Right lobe of liver (tissue), 6 donors: ENCODE measurements around the gene SPTBN2. TPM values are rescaled to one million over a fixed set of nuclear protein-coding genes. Genes with fewer than 3 reads are reported as not detected.

Experiments used
- ATAC-seq, 4 donors: fragments of 200-7000 bp; cut with Tn5 transposase; one replicate each; pipeline ENCODE4 v1.9.1; 2020; ENCODE audit warnings: mild to moderate bottlenecking in 4 of 4, moderate library complexity in 4 of 4
- DNase-seq, 3 donors: peaks; one replicate each; pipeline ENCODE4 v3.0.0-alpha.2; 2020
- H3K27ac ChIP-seq, 3 donors: fragments of 200-600 bp; one replicate each; pipeline ENCODE4 v1.8.0; 2022
- H3K27me3 ChIP-seq, 2 donors: fragments of 200-600 bp; one replicate each; pipeline ENCODE4 v1.8.0; 2022
- H3K36me3 ChIP-seq, 4 donors: fragments of 200-600 bp; sonication (generic) in 1 of 4; one replicate each; pipeline versions ENCODE4 v1.5.1 to v1.8.0; 2017 to 2022; ENCODE audit warnings: control low read depth in 1 of 4
- H3K4me1 ChIP-seq, 4 donors: fragments of 200-600 bp; sonication (generic) in 1 of 4; one replicate each; pipeline versions ENCODE4 v1.5.1 to v1.8.0; 2017 to 2022; ENCODE audit warnings: control low read depth in 1 of 4
- H3K4me3 ChIP-seq, 3 donors: fragments of 200-600 bp; one replicate each; pipeline ENCODE4 v1.8.0; 2022
- H3K9me3 ChIP-seq, 4 donors: fragments of 200-600 bp; sonication (generic) in 1 of 4; one replicate each; pipeline versions ENCODE4 v1.5.1 to v1.8.0; 2017 to 2022; ENCODE audit warnings: control low read depth in 1 of 4
- POLR2A ChIP-seq: fragments of 450-650 bp; IDR thresholded peaks from one replicate; pipeline ENCODE4 v1.6.1; 2017; ENCODE audit warnings: antibody characterized with exemption, mild to moderate bottlenecking
- WGBS: methylation state at CpG from one replicate; pipeline ENCODE4 v1.1.6; 2018; ENCODE audit warnings: low coverage, low lambda C conversion rate; ENCODE audit not compliant: insufficient coverage; ENCODE audit errors: missing lambda C conversion rate; 5-methylcytosine and 5-hydroxymethylcytosine counted together
- intact Hi-C, 2 donors: fragments of 100-400 bp; cut with DNase I; formaldehyde crosslinking; loops; one replicate each; pipeline versions ENCODE4 v1.11.2 to v1.14.1; 2022
- total RNA-seq, 6 experiments: library from RNA; depleted of rRNA in 2 of 6; stranded (reverse); fragments of >200 nt in 2 of 6; fragmentation: NEBNext Ultra II Directional in 3 of 6; extraction: Animal tissue kit (Norgen Biotek cat#: 25700) in 3 of 6; gene quantifications; one replicate each; pipeline versions ENCODE4 v1.1.0 to v1.2.4, GENCODE V29; 2016 to 2023
- TF ChIP-seq, protein P1 (sequence below), 4 donors: fragments of 200-600 bp in 3 of 4; fragments of 450-650 bp in 1 of 4; IDR thresholded peaks; one replicate each; pipeline versions ENCODE4 v1.5.1 to v1.8.0; 2016 to 2022; ENCODE audit warnings: antibody characterized with exemption in 4 of 4, mild to moderate bottlenecking in 2 of 4
- donor health status: DM: no; HTN: yes; CAD: no.
- donor health status: DM: no; HTN: no; CAD: no.
- donor health status: DM: no; HTN: no; CAD: no.
- donor health status: DM: no; HTN: yes; CAD: no.
- donor health status: DM: no; HTN: yes; CAD: no.

The SPTBN2 gene
- total RNA-seq, 6 experiments from 2014 or later: 20.7 to 67.1 (median 50.7) TPM

GRCh38 chr11:66722745-66723651 is 6.0 kb downstream of the SPTBN2 start:
- H3K36me3 ChIP-seq: no peaks in the 10 kb centered on the region
- ATAC-seq (peak; percentile 12 to 37 (median 28)), DNase-seq (no peak)
- peak overlapping the region in 1 of 3 donors; percentile 14 for H3K4me3 ChIP-seq
- H3K27me3 ChIP-seq: no peaks in the 10 kb centered on the region
- H3K4me1 ChIP-seq: peaks cover 0 to 57% (median 24%) of the 10 kb centered on the region in 4 donors
- H3K9me3 ChIP-seq: no peaks in the 10 kb centered on the region
- TF ChIP-seq POLR2A: no peak
- TF ChIP-seq, protein P1, sequence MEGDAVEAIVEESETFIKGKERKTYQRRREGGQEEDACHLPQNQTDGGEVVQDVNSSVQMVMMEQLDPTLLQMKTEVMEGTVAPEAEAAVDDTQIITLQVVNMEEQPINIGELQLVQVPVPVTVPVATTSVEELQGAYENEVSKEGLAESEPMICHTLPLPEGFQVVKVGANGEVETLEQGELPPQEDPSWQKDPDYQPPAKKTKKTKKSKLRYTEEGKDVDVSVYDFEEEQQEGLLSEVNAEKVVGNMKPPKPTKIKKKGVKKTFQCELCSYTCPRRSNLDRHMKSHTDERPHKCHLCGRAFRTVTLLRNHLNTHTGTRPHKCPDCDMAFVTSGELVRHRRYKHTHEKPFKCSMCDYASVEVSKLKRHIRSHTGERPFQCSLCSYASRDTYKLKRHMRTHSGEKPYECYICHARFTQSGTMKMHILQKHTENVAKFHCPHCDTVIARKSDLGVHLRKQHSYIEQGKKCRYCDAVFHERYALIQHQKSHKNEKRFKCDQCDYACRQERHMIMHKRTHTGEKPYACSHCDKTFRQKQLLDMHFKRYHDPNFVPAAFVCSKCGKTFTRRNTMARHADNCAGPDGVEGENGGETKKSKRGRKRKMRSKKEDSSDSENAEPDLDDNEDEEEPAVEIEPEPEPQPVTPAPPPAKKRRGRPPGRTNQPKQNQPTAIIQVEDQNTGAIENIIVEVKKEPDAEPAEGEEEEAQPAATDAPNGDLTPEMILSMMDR (IDR thresholded peaks at IDR 0.05): no peak
- H3K27ac ChIP-seq: peak overlapping the region; percentile 48 to 72 (median 64)
- intact Hi-C loops: no loop called here
- WGBS: 47% methylated on average over 12 of the region's 16 CpGs

DNA sequence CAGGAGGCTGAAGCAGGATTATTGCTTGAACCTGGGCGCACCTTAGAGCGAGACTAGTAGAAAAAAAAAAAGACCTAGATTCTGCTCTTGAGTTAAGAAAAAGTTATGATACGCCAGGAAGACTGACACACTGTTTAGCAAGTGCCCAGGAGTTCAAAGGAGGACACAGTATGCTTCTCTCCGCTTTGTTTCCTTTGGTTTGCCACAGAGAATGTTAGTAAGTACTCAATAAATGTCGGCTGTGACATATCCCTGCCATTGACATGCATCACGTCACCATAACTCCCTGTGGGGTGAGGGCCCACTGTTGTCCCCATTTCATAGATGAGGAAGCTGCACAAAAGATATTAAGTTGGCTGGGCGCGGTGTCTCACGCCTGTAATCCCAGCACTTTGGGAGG is 7.1 kb downstream of the SPTBN2 start:
- DNase-seq: no peak
- 97% methylated on average over 9 of the region's 9 CpGs for WGBS
- peaks cover 0 to 64% (median 28%) of the 10 kb centered on the region in 4 donors for H3K4me1 ChIP-seq
- no peak overlapping the region for H3K4me3 ChIP-seq
- H3K9me3 ChIP-seq: no peaks in the 10 kb centered on the region
- no peaks in the 10 kb centered on the region for H3K27me3 ChIP-seq
- H3K36me3 ChIP-seq: no peaks in the 10 kb centered on the region
- no peak overlapping the region for H3K27ac ChIP-seq
- intact Hi-C loops: no loop called here
- TF ChIP-seq POLR2A: no peak
- TF ChIP-seq, protein P1 (IDR thresholded peaks at IDR 0.05): no peak
- ATAC-seq: no peak

GRCh38 chr11:66720899-66721470 is 8.0 kb downstream of the SPTBN2 start:
- Histone ChIP-seq H3K27ac (no peak overlapping the region), H3K27me3 (no peaks in the 10 kb centered on the region), H3K4me3 (no peak overlapping the region), H3K9me3 (no peaks in the 10 kb centered on the region), H3K36me3 (no peaks in the 10 kb centered on the region), H3K4me1 (peaks cover 0 to 54% (median 24%) of the 10 kb centered on the region in 4 donors)
- WGBS: 78% methylated on average over 2 of the region's 13 CpGs
- intact Hi-C loops: no loop called here
- ATAC-seq (no peak), DNase-seq (no peak)
- no peak for TF ChIP-seq POLR2A
- TF ChIP-seq, protein P1 (IDR thresholded peaks at IDR 0.05): no peak

DNA sequence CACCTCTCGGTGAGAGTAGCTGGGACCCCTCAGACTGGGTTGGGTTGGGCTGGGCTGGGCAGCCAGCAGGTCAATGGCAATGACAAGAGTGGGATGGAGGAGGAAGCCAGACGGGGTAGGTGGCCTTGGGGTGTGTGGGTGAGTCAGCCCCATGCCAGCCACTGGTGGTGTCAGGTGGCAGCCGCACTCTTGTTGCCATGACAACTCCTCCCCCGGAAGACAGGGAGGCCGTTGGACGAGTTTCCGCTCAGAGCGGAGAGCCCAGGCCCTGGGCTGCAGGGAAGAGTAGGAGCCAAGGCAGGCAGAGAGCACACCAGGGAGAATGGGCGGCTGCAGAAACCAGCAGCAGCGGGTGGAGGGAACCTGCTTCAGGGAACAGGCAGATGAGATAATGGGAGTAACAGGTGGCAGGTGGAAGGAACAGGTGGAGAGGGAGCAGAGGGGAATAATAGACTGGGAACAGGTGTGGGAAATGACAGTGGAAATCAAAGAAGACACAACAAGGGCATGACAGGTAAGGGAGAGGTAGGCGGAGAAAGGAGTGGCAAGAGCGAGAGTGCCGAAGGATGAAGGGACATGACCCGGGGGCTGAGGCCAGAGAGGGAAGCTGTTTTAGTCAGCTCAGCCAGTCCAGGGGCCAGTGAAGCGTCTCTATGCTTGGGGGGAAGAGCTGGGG is 8.7 kb downstream of the SPTBN2 start:
- Histone ChIP-seq H3K36me3 (peaks cover 0 to 1% (median 0%) of the 10 kb centered on the region in 4 donors), H3K9me3 (no peaks in the 10 kb centered on the region), H3K27me3 (no peaks in the 10 kb centered on the region), H3K4me1 (peaks cover 0 to 48% (median 24%) of the 10 kb centered on the region in 4 donors), H3K4me3 (no peak overlapping the region), H3K27ac (no peak overlapping the region)
- 73% methylated on average over 12 of the region's 15 CpGs for WGBS
- ATAC-seq: peak in 1 of 4 donors; percentile 2
- intact Hi-C loops: no loop called here
- TF ChIP-seq, protein P1 (IDR thresholded peaks at IDR 0.05): no peak
- TF ChIP-seq POLR2A: no peak
- no peak for DNase-seq
